ENCODE measurements around the gene VSIG2. TPM values are rescaled to one million over a fixed set of nuclear protein-coding genes. Genes with fewer than 3 reads are reported as not detected.

VSIG2 gene
- total RNA-seq, 1 donor from 2014 or later: 2.0 TPM

Other genes with a start within 250 kb of the VSIG2 start
- gene OR8B12, start 208.6 kb downstream of the VSIG2 start, total RNA-seq: not detected
- not detected for gene OR8A1, start 182.3 kb downstream of the VSIG2 start, total RNA-seq
- gene PANX3, start 140.8 kb downstream of the VSIG2 start, total RNA-seq: not detected
- gene TBRG1, start 129.4 kb downstream of the VSIG2 start, total RNA-seq: 38.8 TPM
- gene SIAE, start 78.5 kb downstream of the VSIG2 start, total RNA-seq: 12.3 TPM
- gene SPA17, start 78.4 kb downstream of the VSIG2 start, total RNA-seq: 2.5 TPM
- 6.2 TPM for gene NRGN, start 12.3 kb downstream of the VSIG2 start, total RNA-seq
- 61.0 TPM for gene ESAM, start 10.0 kb upstream of the VSIG2 start, total RNA-seq
- 22.1 TPM for gene MSANTD2, start 48.2 kb upstream of the VSIG2 start, total RNA-seq
- gene ROBO3, start 113.2 kb upstream of the VSIG2 start, total RNA-seq: 36.6 TPM
- 34.4 TPM for gene ROBO4, start 145.6 kb upstream of the VSIG2 start, total RNA-seq
- not detected for gene HEPN1, start 167.0 kb upstream of the VSIG2 start, total RNA-seq
- gene HEPACAM, start 183.8 kb upstream of the VSIG2 start, total RNA-seq: 16.5 TPM
- 2.8 TPM for gene CCDC15, start 201.9 kb upstream of the VSIG2 start, total RNA-seq